Measurements from ENCODE around the gene ELOVL7.
"Not testable (repeated sequence)": the region's sequence is repeated elsewhere in the genome, so short reads cannot be mapped to it uniquely, and the experiment has no call there.

Gene ELOVL7

DNA sequence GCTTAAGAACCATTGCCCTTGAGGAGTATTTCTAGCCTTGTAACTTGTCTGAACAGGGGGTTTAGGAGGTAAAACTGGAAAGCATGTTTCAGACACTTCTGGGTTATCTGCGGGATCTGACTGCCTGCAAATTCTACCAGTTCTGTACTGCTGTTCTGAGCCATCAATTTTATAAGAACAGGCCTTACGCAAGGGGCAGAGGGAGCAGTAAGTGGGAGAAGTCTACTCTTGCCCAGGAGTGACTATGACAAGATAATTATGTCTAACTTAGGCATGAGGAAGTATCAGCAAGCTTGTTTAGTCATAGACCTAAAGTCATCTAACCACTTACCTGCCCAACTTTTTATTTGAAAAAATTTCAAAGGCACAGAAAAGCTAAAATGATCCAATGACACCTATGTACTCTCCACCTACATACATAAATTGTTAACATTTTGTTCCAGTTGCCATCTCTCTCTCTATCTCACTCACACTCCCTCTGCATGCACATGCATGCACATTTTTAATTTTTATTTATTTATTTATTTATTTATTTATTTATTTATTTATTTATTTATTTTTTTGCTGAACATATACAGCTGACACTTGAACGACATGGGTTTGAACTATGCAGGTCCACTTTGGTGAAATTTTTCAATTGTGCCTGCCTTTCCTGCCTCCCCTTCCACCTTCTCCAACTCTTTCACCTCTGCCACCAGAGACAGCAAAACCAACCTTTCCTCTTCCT is 125.7 kb downstream of the ELOVL7 start:
- H3K27me3 Mint-ChIP-seq = peaks cover 64% of the 10 kb centered on the region
- peaks cover 9 to 19% of the 10 kb centered on the region in 2 donors for H3K9me3 Mint-ChIP-seq
- no peak overlapping the region for H3K27ac Mint-ChIP-seq
- H3K4me1 Mint-ChIP-seq = no peaks in the 10 kb centered on the region
- ATAC-seq (no peak), DNase-seq (no peak)
- no peak overlapping the region for H3K4me3 Mint-ChIP-seq

DNA sequence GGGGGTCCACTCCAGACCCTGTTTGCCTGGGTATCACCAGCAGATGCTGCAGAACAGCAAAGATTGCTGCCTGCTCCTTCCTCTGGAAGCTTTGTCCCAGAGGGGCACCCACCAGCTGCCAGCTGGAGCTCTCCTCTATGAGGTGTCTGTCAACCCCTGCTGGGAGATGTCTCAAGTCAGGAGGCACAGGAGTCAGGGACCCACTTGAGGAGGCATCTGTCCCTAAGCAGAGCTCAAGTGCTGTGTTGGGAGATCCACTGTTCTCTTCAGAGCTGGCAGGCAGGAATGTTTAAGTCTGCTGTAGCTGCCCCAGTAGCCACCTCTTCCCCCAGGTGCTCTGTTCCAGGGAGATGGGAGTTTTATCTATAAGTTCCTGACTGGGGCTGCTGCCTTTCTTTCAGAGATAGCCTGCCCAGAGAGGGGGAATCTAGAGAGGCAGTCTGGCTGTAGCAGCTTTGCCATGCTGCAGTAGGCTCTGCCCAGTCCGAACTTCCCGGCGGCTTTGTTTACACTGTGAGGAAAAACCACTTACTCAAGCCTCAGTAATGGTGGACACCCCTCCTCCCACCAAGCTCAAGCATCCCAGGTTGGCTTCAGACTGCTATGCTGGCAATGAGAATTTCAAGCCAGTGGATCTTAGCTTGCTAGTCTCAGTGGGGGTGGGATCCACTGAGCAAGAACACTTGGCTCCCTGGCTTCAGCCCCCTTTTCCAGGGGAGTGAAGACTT is 128.7 kb downstream of the ELOVL7 start:
- Mint-ChIP-seq H3K27me3 (peaks cover 50% of the 10 kb centered on the region), H3K9me3 (peaks cover 9 to 29% of the 10 kb centered on the region in 2 donors)
- H3K27ac Mint-ChIP-seq, ATAC-seq, H3K4me1 Mint-ChIP-seq, H3K4me3 Mint-ChIP-seq, DNase-seq: not testable (repeated sequence)

DNA sequence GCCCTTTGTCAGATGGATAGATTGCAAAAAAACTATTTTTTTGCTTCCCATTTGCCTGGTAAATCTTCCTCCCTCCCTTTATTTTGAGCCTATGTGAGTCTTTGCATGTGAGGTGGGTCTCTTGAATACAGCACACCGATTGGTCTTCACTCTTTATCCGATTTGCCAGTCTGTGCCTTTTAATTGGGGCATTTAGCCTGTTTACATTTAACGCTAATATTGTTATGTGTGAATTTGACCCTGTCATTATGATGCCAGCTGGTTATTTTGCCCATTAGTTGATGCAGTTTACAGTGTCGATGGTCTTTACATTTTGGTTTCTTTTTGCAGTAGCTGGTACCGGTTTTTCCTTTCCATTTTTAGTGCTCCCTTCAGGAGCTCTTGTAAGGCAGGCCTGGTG is 131.1 kb downstream of the ELOVL7 start:
- DNase-seq (no peak), ATAC-seq (no peak)
- Mint-ChIP-seq H3K27me3 (peaks cover 27% of the 10 kb centered on the region), H3K4me3 (no peak overlapping the region), H3K9me3 (peaks cover 9 to 29% of the 10 kb centered on the region in 2 donors), H3K27ac (no peak overlapping the region), H3K4me1 (no peaks in the 10 kb centered on the region)

DNA sequence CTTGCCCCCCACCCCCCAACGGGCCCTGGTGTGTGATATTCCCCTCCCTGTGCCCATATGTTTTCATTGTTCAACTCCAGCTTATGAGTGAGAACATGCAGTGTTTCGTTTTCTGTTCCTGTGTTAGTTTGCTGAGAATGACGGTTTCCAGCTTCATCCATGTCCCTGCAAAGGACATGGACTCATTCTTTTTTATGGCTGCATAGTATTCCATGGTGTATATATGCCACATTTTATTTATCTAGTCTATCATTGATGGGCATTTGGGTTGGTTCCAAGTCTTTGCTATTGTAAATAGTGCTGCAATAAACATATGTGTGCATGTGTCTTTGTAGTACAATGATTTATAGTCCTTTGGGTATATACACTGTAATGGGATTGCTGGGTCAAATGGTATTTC is 132.2 kb downstream of the ELOVL7 start:
- H3K27ac Mint-ChIP-seq, H3K4me1 Mint-ChIP-seq, ATAC-seq, H3K4me3 Mint-ChIP-seq, DNase-seq: not testable (repeated sequence)
- Mint-ChIP-seq H3K9me3 (peaks cover 9 to 22% of the 10 kb centered on the region in 2 donors), H3K27me3 (peaks cover 21% of the 10 kb centered on the region)

DNA sequence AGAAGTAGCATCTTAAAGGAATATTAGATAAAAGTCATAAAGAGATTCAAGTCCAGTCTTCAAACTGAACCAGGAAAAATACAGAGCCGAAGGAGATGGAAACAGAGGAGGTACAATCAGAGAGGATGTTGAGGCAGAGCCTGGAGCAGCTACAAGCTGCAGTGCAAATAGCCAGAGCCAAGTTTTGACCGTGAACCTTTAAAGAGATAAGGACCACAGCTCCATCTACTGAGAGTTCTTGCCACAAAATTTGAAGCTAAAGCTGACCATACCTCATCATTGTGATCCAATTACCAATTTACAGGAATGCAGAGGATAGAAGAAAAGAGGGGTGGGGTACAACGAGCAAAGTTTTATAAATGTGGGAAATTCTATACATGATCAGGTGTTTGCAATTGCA is 133.7 kb downstream of the ELOVL7 start:
- Mint-ChIP-seq H3K4me1 (no peaks in the 10 kb centered on the region), H3K9me3 (peaks cover 9 to 22% of the 10 kb centered on the region in 2 donors), H3K27ac (no peak overlapping the region), H3K4me3 (no peak overlapping the region), H3K27me3 (peaks cover 13% of the 10 kb centered on the region)
- DNase-seq = no peak
- no peak for ATAC-seq

DNA sequence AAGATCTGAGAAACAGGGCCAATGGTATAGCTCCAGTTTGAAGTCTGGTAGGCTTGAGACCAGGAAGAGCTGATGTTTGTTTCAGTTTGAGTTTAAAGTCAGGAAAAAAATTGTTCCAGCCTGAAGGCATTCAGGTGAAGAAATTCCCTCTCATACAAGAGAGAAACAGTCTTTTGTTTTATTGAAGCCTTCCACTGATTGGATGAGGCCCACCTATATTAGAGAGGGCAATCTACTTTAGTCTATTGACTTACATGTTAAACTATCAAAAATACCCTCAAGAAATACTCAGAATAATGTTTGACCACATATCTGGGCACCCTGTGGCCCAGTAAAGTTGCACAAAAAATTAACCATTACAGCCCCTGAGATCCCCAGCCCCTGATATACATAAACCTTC is 138.9 kb downstream of the ELOVL7 start:
- no peak for ATAC-seq
- no peak overlapping the region for H3K4me3 Mint-ChIP-seq
- H3K27me3 Mint-ChIP-seq = no peaks in the 10 kb centered on the region
- no peak for DNase-seq
- peaks cover 14% of the 10 kb centered on the region for H3K4me1 Mint-ChIP-seq
- H3K27ac Mint-ChIP-seq = no peak overlapping the region
- H3K9me3 Mint-ChIP-seq = no peaks in the 10 kb centered on the region

DNA sequence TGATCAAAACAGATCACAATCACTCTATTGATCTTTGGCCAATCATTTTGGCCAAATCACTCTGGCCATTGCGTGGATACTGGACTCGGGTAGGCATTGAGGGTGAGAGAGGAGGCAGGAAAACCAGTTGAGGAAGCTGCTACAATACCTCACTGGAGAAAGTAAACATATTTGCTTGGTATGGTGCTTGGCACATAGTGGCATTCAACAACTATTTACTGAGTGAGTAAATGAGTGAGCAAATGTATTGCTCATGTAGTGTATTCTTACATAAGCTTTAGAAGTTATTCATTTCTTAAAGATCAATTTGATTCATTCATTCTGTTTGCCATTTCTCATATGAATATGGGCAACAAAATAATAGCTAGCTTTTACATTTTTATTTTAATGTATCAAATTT is 140.1 kb downstream of the ELOVL7 start:
- no peaks in the 10 kb centered on the region for H3K27me3 Mint-ChIP-seq
- no peaks in the 10 kb centered on the region for H3K9me3 Mint-ChIP-seq
- H3K4me1 Mint-ChIP-seq = peaks cover 20% of the 10 kb centered on the region
- ATAC-seq (no peak), DNase-seq (no peak)
- no peak overlapping the region for H3K27ac Mint-ChIP-seq
- H3K4me3 Mint-ChIP-seq = no peak overlapping the region
